Measurements from ENCODE around the gene CHCHD10.

The CHCHD10 gene

GRCh38 chr22:23767673-23768548, at the start of gene CHCHD10:
CHCHD10 (minus strand) TSS chr22:23767972; CDS start chr22:23767874, 98 bp downstream.
- DNase-seq (ENCODE audit: low spot score), result peak; percentile 87

GRCh38 chr22:23817146-23817545, 49.4 kb upstream of the CHCHD10 start:
- no peak for DNase-seq (ENCODE audit: low spot score)

DNA sequence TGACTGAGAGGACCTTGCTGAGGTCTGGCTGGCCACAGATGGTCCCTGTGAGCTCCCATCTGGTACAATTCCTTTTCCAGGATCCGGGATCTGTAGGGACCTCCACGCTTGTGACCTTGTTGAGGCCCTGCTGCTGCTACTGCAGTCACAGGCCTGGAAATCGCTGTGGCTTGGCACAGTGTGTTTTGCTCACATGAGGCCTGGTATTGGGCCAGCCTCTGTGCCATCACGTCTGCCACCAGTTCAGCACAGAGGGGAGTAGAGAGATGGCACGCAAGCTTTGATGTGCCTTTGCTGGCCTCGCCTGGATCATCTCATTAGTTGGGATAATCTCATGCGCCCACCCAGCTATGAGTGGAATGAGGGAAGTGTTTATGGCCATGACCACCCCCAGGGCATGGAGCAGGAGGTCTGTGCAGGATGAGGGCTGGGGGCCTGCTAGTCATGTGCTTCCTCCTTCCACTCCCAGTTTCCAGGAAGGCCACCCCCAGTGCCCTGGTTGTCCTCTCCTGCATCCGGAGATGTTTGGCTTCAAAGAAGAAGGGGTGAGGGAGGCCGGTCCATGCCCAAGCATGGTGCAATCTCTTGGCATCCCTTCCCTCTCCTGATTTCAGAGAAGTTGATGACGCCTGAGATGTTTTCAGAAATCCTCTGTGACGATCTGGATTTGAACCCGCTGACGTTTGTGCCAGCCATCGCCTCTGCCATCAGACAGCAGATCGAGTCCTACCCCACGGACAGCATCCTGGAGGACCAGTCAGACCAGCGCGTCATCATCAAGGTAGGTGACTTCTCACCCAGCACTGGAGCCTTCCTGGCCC, 48.6 kb upstream of the CHCHD10 start:
- DNase-seq (ENCODE audit: low spot score), result no peak

DNA sequence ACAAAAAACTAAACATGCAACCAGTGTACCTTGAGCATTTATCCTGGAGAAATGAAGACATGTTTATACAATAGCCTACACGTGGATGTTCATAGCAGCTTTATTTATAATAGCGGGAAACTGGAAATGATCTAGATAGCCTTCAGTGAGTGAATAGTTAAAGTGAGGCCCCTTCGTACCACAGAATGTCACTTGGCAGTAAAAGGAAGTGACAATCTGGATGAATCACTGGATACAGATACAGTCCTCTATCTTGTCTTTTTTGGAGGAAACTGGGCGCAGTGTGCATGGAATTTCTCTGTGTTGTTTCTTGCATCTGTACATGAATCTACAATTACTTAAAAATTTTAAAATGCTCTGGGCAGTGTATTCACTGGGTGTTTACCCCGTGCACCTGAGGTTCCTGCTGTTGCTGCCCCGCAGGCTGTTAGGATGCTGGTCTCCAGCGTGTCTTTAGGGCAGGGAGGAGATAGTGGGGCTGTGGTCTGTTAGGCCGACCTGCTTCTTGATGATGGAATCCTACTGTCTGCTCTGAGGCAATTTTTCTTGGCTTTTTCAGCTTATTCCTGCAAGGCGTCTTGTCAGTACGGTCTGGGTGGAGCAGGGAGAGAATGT, 47.9 kb upstream of the CHCHD10 start:
- no peak for DNase-seq (ENCODE audit: low spot score)

GRCh38 chr22:23812378-23812777, 44.6 kb upstream of the CHCHD10 start:
- no peak for DNase-seq (ENCODE audit: low spot score)

DNA sequence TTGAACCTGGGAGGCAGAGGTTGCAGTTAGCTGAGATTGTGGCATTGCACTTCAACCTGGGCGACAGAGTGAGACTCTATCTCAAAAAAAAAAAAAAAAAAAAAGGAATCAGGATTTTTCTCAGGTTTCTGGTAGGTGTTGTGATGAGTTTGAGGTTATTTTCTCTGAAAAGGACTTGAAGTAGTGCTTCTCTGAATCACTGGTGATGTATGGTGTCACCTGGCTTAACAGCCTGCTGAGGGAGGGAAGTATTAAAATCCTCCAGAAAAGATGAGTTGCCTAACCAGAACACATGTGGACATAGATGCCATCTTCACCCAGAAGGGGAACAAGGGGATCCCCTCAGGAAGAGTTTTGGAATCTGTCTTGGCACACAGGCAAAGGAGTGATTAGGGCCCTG, 39.1 kb upstream of the CHCHD10 start:
- no peak for DNase-seq (ENCODE audit: low spot score)

GRCh38 chr22:23804781-23805291, 37.1 kb upstream of the CHCHD10 start:
- peak; percentile 31 for DNase-seq (ENCODE audit: low spot score)

GRCh38 chr22:23803001-23803819, 35.4 kb upstream of the CHCHD10 start:
- DNase-seq (ENCODE audit: low spot score), result peak; percentile 78

DNA sequence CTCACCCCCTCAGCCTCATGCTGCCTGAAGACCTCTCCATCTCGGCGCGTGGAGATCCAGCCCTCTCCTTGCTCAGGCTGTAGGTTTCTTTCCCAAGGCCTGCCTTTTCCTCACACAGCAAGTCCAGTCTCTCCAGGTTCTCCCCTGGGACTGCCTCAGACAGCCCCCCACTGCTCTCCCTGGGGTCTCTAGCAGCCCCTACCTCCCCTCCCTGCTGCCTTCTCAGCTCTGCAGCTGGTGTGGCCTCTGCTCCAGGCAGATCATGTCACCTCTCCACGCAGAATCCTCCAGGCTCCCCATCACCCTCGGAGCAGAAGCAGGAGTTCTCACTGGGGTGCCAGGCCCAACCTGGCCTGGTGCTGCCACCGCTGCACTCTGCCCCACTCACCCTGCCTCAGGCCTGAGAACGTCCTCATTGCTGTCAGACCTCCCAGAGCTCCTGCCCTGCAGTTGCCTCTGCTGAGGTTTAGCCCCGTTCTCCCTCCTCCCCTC, 34.2 kb upstream of the CHCHD10 start:
- no peak for DNase-seq (ENCODE audit: low spot score)

DNA sequence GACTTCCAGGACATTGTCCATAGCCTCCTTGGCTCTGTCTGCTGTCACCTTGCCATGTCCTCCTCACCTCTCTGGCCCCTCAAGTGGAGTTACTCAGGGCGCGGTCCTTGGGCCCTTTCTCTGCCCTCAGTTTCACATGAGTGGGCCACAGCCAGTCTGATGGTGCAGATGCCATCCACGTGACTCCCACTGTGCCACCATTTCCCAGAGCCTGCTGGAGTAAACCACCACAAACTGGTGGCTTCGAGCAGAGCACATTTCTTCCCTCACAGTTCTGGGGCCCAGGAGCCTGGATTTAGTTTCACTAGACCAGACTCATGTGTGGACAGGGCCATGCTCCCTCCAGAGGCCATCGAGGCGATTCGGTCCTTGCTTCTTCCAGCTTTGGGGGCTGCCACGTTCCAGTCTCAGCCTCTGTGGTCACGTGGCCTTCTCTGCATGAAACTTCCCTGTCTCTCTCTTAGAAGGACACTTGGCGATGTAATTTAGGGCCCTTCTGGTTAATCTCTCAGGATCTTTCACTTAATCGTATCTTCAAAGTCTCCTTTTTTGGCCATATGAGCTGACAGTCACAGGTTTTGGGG, 33.6 kb upstream of the CHCHD10 start:
- peak; percentile 63 for DNase-seq (ENCODE audit: low spot score)

GRCh38 chr22:23800297-23801237, 32.8 kb upstream of the CHCHD10 start:
- peak; percentile 90 for DNase-seq (ENCODE audit: low spot score)

- no peak for DNase-seq (ENCODE audit: low spot score)
These were observed 28.7 kb upstream of the CHCHD10 start for GRCh38 chr22:23796461-23796860.

- no peak for DNase-seq (ENCODE audit: low spot score)
These were observed 25.6 kb upstream of the CHCHD10 start for GRCh38 chr22:23793326-23793725.

GRCh38 chr22:23791738-23792645, 24.2 kb upstream of the CHCHD10 start:
- DNase-seq (ENCODE audit: low spot score), result no peak

GRCh38 chr22:23790819-23791737, 23.3 kb upstream of the CHCHD10 start:
- no peak for DNase-seq (ENCODE audit: low spot score)

DNA sequence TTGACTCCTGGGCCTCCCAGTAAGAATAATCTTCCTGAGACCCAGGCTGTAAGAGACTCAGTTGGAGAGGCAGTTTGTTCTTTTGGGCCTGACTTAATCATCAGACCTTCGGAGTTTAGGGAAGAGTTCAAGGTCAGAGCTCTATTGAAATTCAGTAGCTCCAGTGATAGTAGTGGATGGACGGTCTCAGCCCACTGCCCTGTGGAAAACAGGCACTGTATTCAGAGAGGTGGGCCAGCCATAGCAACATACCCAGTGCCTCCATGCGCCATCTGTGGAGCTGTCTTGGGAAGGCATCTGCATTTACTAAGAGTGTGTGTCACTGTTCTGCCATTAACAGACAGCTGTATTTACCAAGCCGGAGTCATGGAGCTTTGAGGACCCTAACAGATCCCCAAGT, 21.9 kb upstream of the CHCHD10 start:
- no peak for DNase-seq (ENCODE audit: low spot score)

DNA sequence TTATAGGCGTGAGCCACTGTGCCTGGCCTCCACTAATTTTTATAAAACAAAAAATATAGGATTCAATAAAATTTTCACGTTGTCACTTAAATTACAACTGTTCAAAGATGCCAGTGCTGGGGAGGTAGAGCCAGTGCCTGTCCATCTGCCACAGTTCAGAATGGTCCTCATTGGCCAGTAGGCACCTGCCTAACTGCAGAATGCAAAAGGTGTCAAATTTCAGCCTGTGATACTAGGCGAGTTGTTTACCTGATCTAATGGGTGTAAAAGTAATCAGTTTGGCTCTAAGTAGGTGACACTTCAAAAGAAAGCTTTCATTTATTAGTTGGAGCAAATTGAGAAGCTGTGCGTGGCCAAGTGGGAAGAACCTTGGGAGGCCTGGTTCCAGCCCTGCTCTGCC, 21.3 kb upstream of the CHCHD10 start:
- no peak for DNase-seq (ENCODE audit: low spot score)

- DNase-seq (ENCODE audit: low spot score), result no peak
These were observed 20.1 kb upstream of the CHCHD10 start for GRCh38 chr22:23787910-23788309.
